ENCODE measurements around the gene PKNOX2.

Gene PKNOX2

GRCh38 chr11:125457814-125458343, 293.3 kb downstream of the PKNOX2 start:
- no peak for DNase-seq

GRCh38 chr11:125460275-125460674, 295.7 kb downstream of the PKNOX2 start:
- DNase-seq, result no peak

- DNase-seq, result no peak
These were observed 299.2 kb downstream of the PKNOX2 start for GRCh38 chr11:125463590-125464269.

GRCh38 chr11:125464270-125464662, 299.7 kb downstream of the PKNOX2 start:
- DNase-seq, result no peak

- no peak for DNase-seq
These were observed 300.1 kb downstream of the PKNOX2 start for GRCh38 chr11:125464666-125465065.

- no peak for DNase-seq
These were observed 300.7 kb downstream of the PKNOX2 start for GRCh38 chr11:125465255-125465654.

- DNase-seq, result no peak
These were observed 301.1 kb downstream of the PKNOX2 start for GRCh38 chr11:125465701-125466100.

- no peak for DNase-seq
These were observed 303.5 kb downstream of the PKNOX2 start for GRCh38 chr11:125468025-125468424.

GRCh38 chr11:125468852-125469251, 304.3 kb downstream of the PKNOX2 start:
- DNase-seq, result no peak

- DNase-seq, result no peak
These were observed 305.8 kb downstream of the PKNOX2 start for GRCh38 chr11:125470355-125470754.

GRCh38 chr11:125476721-125477120, 312.2 kb downstream of the PKNOX2 start:
- DNase-seq, result no peak

GRCh38 chr11:125479137-125479536, 314.6 kb downstream of the PKNOX2 start:
- no peak for DNase-seq

- DNase-seq, result no peak
These were observed 317.0 kb downstream of the PKNOX2 start for GRCh38 chr11:125481531-125481930.
